NT2/D1 (cell line): Measurements from ENCODE around the gene MYD88.

ENCODE experiments used
- DNase-seq: peaks from one replicate; pipeline ENCODE4 v3.0.0-alpha.2; 2011; ENCODE audit warnings: low read depth, low spot score
- H3K27me3 ChIP-seq: 2 replicates; pipeline ENCODE4 v1.6.0; 2011; ENCODE audit warnings: mild to moderate bottlenecking; ENCODE audit not compliant: insufficient read length, insufficient read depth
- H3K36me3 ChIP-seq: 2 replicates; pipeline ENCODE4 v1.6.1; 2011; ENCODE audit warnings: mild to moderate bottlenecking, low read length, mixed read lengths; ENCODE audit not compliant: insufficient read depth, insufficient read length
- H3K4me1 ChIP-seq: 2 replicates; pipeline ENCODE4 v1.5.1; 2011; ENCODE audit not compliant: insufficient read depth, insufficient read length
- H3K4me3 ChIP-seq: 2 replicates; pipeline ENCODE4 v1.5.1; 2011; ENCODE audit warnings: low read depth; ENCODE audit not compliant: insufficient read length
- H3K9ac ChIP-seq: 2 replicates; pipeline ENCODE4 v1.6.0; 2011; ENCODE audit warnings: low read depth; ENCODE audit not compliant: insufficient read length
- H3K9me3 ChIP-seq: 2 replicates; pipeline ENCODE4 v1.5.1; 2011; ENCODE audit warnings: mild to moderate bottlenecking, low read length; ENCODE audit not compliant: insufficient read depth
- SUZ12 ChIP-seq: IDR thresholded peaks from 2 replicates; pipeline ENCODE4 v1.6.1; 2011; ENCODE audit not compliant: insufficient read length, insufficient read depth; ENCODE audit errors: extremely low read depth
- YY1 ChIP-seq: IDR thresholded peaks from 2 replicates; pipeline ENCODE4 v1.6.1; 2011; ENCODE audit not compliant: insufficient read length, insufficient read depth
- ZNF274 ChIP-seq: IDR thresholded peaks from 2 replicates; pipeline ENCODE4 v1.6.1; 2011; ENCODE audit warnings: mild to moderate bottlenecking, low read depth, low read length

The MYD88 gene

GRCh38 chr3:38177181-38177580, 38.7 kb downstream of the MYD88 start:
- Histone ChIP-seq H3K9me3 (no peaks in the 10 kb centered on the region), H3K4me3 (no peak overlapping the region), H3K4me1 (no peaks in the 10 kb centered on the region), H3K9ac (no peak overlapping the region), H3K27me3 (no peaks in the 10 kb centered on the region), H3K36me3 (peaks cover 5% of the 10 kb centered on the region)
- DNase-seq: no peak
- no peak for TF ChIP-seq SUZ12

DNA sequence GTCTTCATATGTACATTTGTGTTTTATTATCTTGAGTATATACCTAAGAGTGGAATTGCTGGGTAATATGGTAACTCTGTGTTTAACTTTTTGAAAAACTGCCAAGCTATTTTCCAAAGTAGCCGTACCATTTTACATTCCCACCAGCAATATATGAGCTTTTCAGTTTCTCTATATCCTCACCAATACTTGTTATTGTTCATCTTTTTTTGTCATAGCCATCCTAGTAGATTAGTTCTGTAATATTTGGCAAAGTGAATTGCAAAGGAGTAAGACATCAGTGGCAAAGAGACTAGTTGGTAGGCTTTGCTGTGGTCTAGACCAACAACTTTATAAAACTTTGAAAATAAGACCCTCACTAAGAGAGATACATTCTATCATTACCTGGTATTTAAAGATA, 48.3 kb downstream of the MYD88 start:
- Histone ChIP-seq H3K36me3 (peaks cover 60% of the 10 kb centered on the region), H3K4me1 (no peaks in the 10 kb centered on the region), H3K27me3 (no peaks in the 10 kb centered on the region), H3K9ac (no peak overlapping the region), H3K9me3 (no peaks in the 10 kb centered on the region), H3K4me3 (no peak overlapping the region)
- DNase-seq: no peak
- no peak for TF ChIP-seq SUZ12

DNA sequence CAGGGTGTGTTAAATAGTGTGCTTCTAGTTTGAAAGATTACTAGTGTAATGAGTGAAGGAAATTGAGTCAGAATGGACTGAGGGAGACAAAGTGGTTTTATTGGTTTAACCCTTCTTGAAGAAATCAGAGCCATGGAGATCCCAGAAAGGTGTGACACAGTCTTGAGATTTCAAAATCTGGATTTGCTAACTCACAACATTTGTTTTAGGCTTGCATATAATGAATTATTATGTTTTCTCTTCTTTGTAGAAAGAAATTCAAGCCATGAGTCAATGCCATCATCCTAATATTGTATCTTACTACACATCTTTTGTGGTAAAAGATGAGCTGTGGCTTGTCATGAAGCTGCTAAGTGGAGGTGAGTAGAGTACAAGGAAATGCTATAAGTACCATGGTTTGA, 52.0 kb downstream of the MYD88 start:
- peaks cover 57% of the 10 kb centered on the region for H3K36me3 ChIP-seq
- H3K4me1 ChIP-seq: no peaks in the 10 kb centered on the region
- no peaks in the 10 kb centered on the region for H3K9me3 ChIP-seq
- TF ChIP-seq YY1: no peak
- no peak for TF ChIP-seq SUZ12
- TF ChIP-seq ZNF274: no peak
- no peak overlapping the region for H3K9ac ChIP-seq
- no peaks in the 10 kb centered on the region for H3K27me3 ChIP-seq
- no peak for DNase-seq
- no peak overlapping the region for H3K4me3 ChIP-seq
